Sigmoid colon (tissue), 7 donors: ENCODE measurements around the gene ATP9A. TPM values are rescaled to one million over a fixed set of nuclear protein-coding genes. Genes with fewer than 3 reads are reported as not detected.

ENCODE experiments used
- DNase-seq: peaks from one replicate; pipeline ENCODE4 v3.0.0-alpha.2; 2019
- H3K27ac ChIP-seq, 4 donors: fragments of 200-600 bp; sonication (generic); one replicate each; pipeline ENCODE4 v1.5.1; 2016 to 2019; ENCODE audit warnings: mild to moderate bottlenecking in 1 of 4
- H3K27me3 ChIP-seq, 3 donors: fragments of 200-600 bp; sonication (generic); one replicate each; pipeline ENCODE4 v1.5.1; 2019; ENCODE audit warnings: mild to moderate bottlenecking in 1 of 3
- H3K36me3 ChIP-seq, 4 donors: fragments of 200-600 bp; sonication (generic); one replicate each; pipeline ENCODE4 v1.5.1; 2016 to 2019
- H3K4me1 ChIP-seq, 4 donors: fragments of 200-600 bp; sonication (generic); one replicate each; pipeline ENCODE4 v1.5.1; 2017 to 2019
- H3K4me3 ChIP-seq, 4 donors: fragments of 200-600 bp; sonication (generic); one replicate each; pipeline ENCODE4 v1.5.1; 2017 to 2019; ENCODE audit warnings: mild to moderate bottlenecking in 2 of 4, moderate library complexity in 1 of 4
- H3K9me3 ChIP-seq, 4 donors: fragments of 200-600 bp in 3 of 4; sonication (generic) in 3 of 4; one replicate each; pipeline versions ENCODE4 v1.5.1 to v1.6.1; 2013 to 2019
- EP300 ChIP-seq, 4 donors: sonication (generic); formaldehyde crosslinking; IDR thresholded peaks; one replicate each; pipeline ENCODE4 v1.6.1; 2017; ENCODE audit warnings: antibody characterized with exemption in 4 of 4
- POLR2A ChIP-seq, 2 donors: fragments of 450-650 bp; IDR thresholded peaks; one replicate each; pipeline ENCODE4 v1.6.1; 2016; ENCODE audit warnings: antibody characterized with exemption in 2 of 2, mild to moderate bottlenecking in 2 of 2, moderate library complexity in 2 of 2
- POLR2AphosphoS5 ChIP-seq, 4 donors: sonication (generic); formaldehyde crosslinking; IDR thresholded peaks; one replicate each; pipeline ENCODE4 v1.6.1; 2017; ENCODE audit warnings: antibody characterized with exemption in 4 of 4
- WGBS, 2 donors: extraction: QIAGEN DNeasy Blood & Tissue Kit; methylation state at CpG; one replicate each; pipeline ENCODE4 v1.1.7; 2013; 5-methylcytosine and 5-hydroxymethylcytosine counted together
- intact Hi-C: fragments of 100-400 bp; cut with DNase I; formaldehyde crosslinking; loops from one replicate; pipeline ENCODE4 v1.15.1; 2023
- polyA plus RNA-seq, 3 donors: library from polyadenylated mRNA; stranded (reverse); fragments of 200-250 nt; gene quantifications; one replicate each; pipeline ENCODE4 v1.2.3, GENCODE V29; 2013
- total RNA-seq, 4 donors: library from RNA; depleted of rRNA; stranded (reverse); fragments of >200 nt; gene quantifications; one replicate each; pipeline ENCODE4 v1.1.0, GENCODE V29; 2016
- TF ChIP-seq, protein P1 (sequence below), 4 experiments: fragments of 450-650 bp in 3 of 4; fragments of 200-600 bp in 1 of 4; IDR thresholded peaks; one replicate each; pipeline ENCODE4 v1.5.1; 2016 to 2019; ENCODE audit warnings: antibody characterized with exemption in 4 of 4, mild to moderate bottlenecking in 3 of 4, moderate library complexity in 2 of 4
- donor health status: healthy with polysubstance abuse.
- donor health status: Bipolar disorder and iron deficiency.
- donor health status: healthy.

Gene ATP9A
- total and polyA plus RNA-seq, 7 donors = 4.2 to 34.8 (median 31.0) TPM

- no peaks in the 10 kb centered on the region for H3K4me1 ChIP-seq
- H3K36me3 ChIP-seq = peaks cover 6 to 63% (median 9%) of the 10 kb centered on the region in 4 donors
- intact Hi-C loops = no loop called here
- no peaks in the 10 kb centered on the region for H3K9me3 ChIP-seq
- DNase-seq = no peak
- no peaks in the 10 kb centered on the region for H3K27me3 ChIP-seq
- TF ChIP-seq POLR2A (IDR thresholded peaks at IDR 0.05) (no peak), POLR2AphosphoS5 (IDR thresholded peaks at IDR 0.05) (no peak), EP300 (IDR thresholded peaks at IDR 0.05) (no peak)
- TF ChIP-seq, protein P1, sequence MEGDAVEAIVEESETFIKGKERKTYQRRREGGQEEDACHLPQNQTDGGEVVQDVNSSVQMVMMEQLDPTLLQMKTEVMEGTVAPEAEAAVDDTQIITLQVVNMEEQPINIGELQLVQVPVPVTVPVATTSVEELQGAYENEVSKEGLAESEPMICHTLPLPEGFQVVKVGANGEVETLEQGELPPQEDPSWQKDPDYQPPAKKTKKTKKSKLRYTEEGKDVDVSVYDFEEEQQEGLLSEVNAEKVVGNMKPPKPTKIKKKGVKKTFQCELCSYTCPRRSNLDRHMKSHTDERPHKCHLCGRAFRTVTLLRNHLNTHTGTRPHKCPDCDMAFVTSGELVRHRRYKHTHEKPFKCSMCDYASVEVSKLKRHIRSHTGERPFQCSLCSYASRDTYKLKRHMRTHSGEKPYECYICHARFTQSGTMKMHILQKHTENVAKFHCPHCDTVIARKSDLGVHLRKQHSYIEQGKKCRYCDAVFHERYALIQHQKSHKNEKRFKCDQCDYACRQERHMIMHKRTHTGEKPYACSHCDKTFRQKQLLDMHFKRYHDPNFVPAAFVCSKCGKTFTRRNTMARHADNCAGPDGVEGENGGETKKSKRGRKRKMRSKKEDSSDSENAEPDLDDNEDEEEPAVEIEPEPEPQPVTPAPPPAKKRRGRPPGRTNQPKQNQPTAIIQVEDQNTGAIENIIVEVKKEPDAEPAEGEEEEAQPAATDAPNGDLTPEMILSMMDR (IDR thresholded peaks at IDR 0.05) = no peak
- no peak overlapping the region for H3K4me3 ChIP-seq
- 88 to 89% methylated on average over 6 of the region's 6 CpGs for WGBS, 2 donors
- H3K27ac ChIP-seq = no peak overlapping the region
Measured at GRCh38 chr20:51668515-51668914, 99.7 kb downstream of the ATP9A start.

DNA sequence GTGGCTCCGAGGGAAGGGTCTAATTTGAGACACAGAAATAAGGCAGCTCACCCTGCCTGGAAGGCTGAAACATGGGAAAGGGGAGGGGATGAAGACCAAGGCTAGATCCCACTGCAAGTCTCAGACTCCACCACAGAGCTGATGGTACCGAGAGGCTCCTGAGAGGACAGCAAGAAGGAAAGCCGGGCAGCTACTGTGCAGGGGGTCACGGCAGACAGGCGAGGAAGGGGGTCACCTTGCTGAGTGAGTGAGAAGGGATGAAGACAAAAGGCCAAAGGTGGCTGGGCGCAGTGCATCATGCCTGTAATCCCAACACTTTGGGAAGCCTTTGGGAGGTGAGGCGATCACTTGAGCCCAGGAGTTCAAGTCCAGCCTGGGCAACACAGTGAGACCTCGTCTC, 100.7 kb downstream of the ATP9A start:
- H3K36me3 ChIP-seq = peaks cover 5 to 54% (median 6%) of the 10 kb centered on the region in 4 donors
- TF ChIP-seq POLR2AphosphoS5 (IDR thresholded peaks at IDR 0.05) = no peak
- TF ChIP-seq POLR2A (IDR thresholded peaks at IDR 0.05) = no peak
- TF ChIP-seq, protein P1 (IDR thresholded peaks at IDR 0.05) = no peak
- intact Hi-C loops = no loop called here

DNA sequence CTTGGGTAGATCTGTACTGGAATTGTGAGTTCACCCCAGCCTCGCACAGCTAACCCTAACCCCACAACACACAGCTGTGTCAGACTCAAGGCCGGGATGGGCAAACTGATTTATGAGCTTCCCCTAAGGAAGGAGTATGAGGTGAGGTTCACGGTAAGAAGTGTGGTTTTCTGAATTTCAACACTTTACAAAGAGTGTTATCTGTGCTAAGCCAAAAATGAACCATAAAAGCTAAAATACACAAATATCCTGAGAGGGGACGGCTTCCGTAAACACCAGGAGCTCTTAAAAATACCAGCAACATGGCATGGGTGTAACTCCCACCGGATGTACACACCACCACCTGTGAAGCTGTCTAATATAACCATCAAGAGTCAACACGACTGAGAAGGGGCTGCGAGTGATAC, 101.2 kb downstream of the ATP9A start:
- peaks cover 5 to 49% (median 6%) of the 10 kb centered on the region in 4 donors for H3K36me3 ChIP-seq
- intact Hi-C loops = no loop called here

More for the DNA sequence above, 100.7 kb downstream of the ATP9A start:
- no peak for DNase-seq
- no peaks in the 10 kb centered on the region for H3K4me1 ChIP-seq
- no peaks in the 10 kb centered on the region for H3K9me3 ChIP-seq
- 88 to 93% methylated on average over 8 of the region's 8 CpGs for WGBS, 2 donors
- H3K27me3 ChIP-seq = no peaks in the 10 kb centered on the region
- H3K4me3 ChIP-seq = no peak overlapping the region
- H3K27ac ChIP-seq = no peak overlapping the region

GRCh38 chr20:51666126-51666525, 102.1 kb downstream of the ATP9A start:
- Histone ChIP-seq H3K36me3 (peaks cover 5 to 40% (median 6%) of the 10 kb centered on the region in 4 donors), H3K27me3 (no peaks in the 10 kb centered on the region), H3K9me3 (no peaks in the 10 kb centered on the region), H3K4me1 (no peaks in the 10 kb centered on the region), H3K27ac (no peak overlapping the region), H3K4me3 (no peak overlapping the region)
- no peak for DNase-seq
- intact Hi-C loops = no loop called here
- WGBS, 2 donors = 82 to 87% methylated on average over 5 of the region's 5 CpGs
- TF ChIP-seq EP300 (IDR thresholded peaks at IDR 0.05) = no peak
- TF ChIP-seq POLR2A (IDR thresholded peaks at IDR 0.05) = no peak
- no peak for TF ChIP-seq POLR2AphosphoS5 (IDR thresholded peaks at IDR 0.05)
- TF ChIP-seq, protein P1 (IDR thresholded peaks at IDR 0.05) = no peak

More for the DNA sequence above, 101.2 kb downstream of the ATP9A start:
- TF ChIP-seq, protein P1 (IDR thresholded peaks at IDR 0.05) = no peak
- TF ChIP-seq POLR2A (IDR thresholded peaks at IDR 0.05) = no peak
- TF ChIP-seq EP300 (IDR thresholded peaks at IDR 0.05) = no peak
- no peak for TF ChIP-seq POLR2AphosphoS5 (IDR thresholded peaks at IDR 0.05)
- Histone ChIP-seq H3K27ac (no peak overlapping the region), H3K27me3 (no peaks in the 10 kb centered on the region), H3K4me3 (no peak overlapping the region), H3K9me3 (no peaks in the 10 kb centered on the region), H3K4me1 (no peaks in the 10 kb centered on the region)
- WGBS, 2 donors = 29 to 40% methylated on average over 8 of the region's 8 CpGs
- no peak for DNase-seq

GRCh38 chr20:51665543-51666118, 102.6 kb downstream of the ATP9A start:
- no peaks in the 10 kb centered on the region for H3K9me3 ChIP-seq
- H3K27ac ChIP-seq = no peak overlapping the region
- H3K27me3 ChIP-seq = no peaks in the 10 kb centered on the region
- no peak overlapping the region for H3K4me3 ChIP-seq
- 58 to 79% methylated on average over 8 of the region's 8 CpGs for WGBS, 2 donors
- peaks cover 0 to 35% (median 6%) of the 10 kb centered on the region in 4 donors for H3K36me3 ChIP-seq
- TF ChIP-seq POLR2AphosphoS5 (IDR thresholded peaks at IDR 0.05) = no peak
- DNase-seq = no peak
- H3K4me1 ChIP-seq = no peaks in the 10 kb centered on the region
- intact Hi-C loops = no loop called here
